Measurements from ENCODE around the gene SPEM2.

The SPEM2 gene

DNA sequence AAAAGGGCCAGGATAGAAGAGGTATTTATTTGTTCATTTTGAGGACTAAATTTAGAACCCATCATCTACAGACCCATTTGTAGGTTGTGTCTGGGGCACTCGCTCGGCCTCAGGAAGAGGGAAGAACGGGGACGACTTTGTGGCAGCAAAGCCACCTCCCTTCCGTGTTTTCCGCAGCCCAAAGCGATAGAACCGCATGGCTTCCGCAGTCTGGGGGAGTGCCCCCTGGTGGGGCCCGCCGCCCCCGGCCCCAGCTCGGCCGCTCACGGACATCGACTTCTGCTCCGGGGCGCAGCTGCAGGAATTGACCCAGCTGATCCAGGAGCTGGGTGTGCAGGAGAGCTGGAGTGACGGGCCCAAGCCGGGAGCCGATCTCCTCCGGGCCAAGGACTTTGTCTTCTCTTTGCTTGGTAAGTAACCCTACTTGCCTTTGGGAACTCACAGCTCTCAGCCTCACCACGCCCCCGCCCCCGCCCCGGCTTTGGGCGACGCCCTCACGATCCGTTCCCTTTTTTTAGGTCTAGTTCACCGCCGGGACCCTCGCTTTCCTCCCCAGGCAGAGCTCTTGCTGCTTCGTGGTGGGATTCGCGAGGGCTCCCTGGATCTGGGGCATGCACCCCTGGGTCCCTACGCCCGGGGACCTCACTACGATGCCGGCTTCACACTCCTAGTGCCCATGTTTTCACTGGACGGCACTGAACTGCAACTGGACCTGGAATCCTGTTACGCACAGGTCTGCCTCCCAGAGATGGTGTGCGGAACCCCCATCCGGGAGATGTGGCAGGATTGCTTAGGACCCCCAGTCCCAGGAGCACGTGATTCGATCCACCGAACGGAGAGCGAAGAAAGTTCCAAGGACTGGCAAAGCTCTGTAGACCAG, 10.5 kb downstream of the SPEM2 start:
- Mint-ChIP-seq H3K4me3 (peak overlapping the region; percentile 93 to 97), H3K36me3 (ENCODE audit: insufficient read depth) (peaks cover 28% of the 10 kb centered on the region), H3K9me3 (no peaks in the 10 kb centered on the region), H3K4me1 (ENCODE audit: low read depth in 2 of 2) (peaks cover 34 to 41% of the 10 kb centered on the region in 2 donors), H3K27me3 (peaks cover 22 to 34% of the 10 kb centered on the region in 2 donors), H3K27ac (peak overlapping the region; percentile 90 to 93)
- ATAC-seq (replicated peaks) (peak; percentile 37), DNase-seq (peak; percentile 11 to 41 (median 27))

DNA sequence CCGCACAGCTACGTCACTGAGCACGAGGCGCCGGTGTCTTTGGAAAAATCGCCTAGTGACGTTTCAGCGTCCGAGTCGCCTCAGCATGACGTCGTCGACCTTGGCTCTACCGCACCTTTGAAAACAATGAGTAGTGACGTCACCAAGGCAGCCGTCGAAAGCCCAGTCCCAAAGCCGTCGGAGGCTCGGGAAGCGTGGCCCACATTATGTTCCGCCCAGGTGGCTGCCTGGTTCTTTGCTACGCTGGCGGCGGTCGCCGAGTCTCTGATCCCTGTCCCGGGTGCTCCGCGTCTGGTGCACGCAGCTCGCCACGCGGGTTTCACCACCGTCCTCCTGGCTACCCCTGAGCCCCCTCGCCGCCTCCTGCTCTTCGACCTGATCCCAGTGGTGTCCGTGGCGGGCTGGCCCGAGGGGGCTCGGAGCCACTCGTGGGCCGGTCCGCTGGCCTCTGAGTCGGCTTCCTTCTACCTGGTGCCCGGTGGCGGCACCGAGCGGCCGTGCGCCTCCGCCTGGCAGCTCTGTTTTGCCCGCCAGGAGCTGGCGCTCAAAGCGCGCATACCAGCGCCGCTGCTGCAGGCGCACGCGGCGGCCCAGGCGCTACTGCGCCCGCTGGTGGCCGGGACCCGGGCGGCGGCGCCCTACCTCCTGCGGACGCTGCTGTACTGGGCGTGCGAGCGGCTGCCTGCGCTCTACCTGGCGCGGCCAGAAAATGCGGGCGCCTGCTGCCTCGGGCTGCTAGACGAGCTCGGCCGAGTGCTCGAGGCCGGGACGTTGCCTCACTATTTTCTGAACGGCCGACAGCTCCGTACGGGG, 11.3 kb downstream of the SPEM2 start:
- Mint-ChIP-seq H3K9me3 (no peaks in the 10 kb centered on the region), H3K27me3 (peaks cover 29 to 43% of the 10 kb centered on the region in 2 donors), H3K4me3 (peak overlapping the region; percentile 93 to 97), H3K4me1 (ENCODE audit: low read depth in 2 of 2) (peaks cover 34 to 41% of the 10 kb centered on the region in 2 donors), H3K36me3 (ENCODE audit: insufficient read depth) (peaks cover 28% of the 10 kb centered on the region), H3K27ac (peak overlapping the region; percentile 68 to 93)
- DNase-seq, result peak; percentile 72 to 82 (median 78)
- peak; percentile 65 for ATAC-seq (replicated peaks)

GRCh38 chr17:7437369-7437863, 12.0 kb downstream of the SPEM2 start:
- DNase-seq, result no peak
- Mint-ChIP-seq H3K36me3 (ENCODE audit: insufficient read depth) (peaks cover 28% of the 10 kb centered on the region), H3K27ac (peak overlapping the region in 1 of 2 donors; percentile 93), H3K4me3 (peak overlapping the region; percentile 93 to 97), H3K4me1 (ENCODE audit: low read depth in 2 of 2) (peaks cover 34 to 41% of the 10 kb centered on the region in 2 donors), H3K27me3 (peaks cover 35 to 49% of the 10 kb centered on the region in 2 donors), H3K9me3 (no peaks in the 10 kb centered on the region)
- ATAC-seq (replicated peaks), result no peak

- H3K4me1 Mint-ChIP-seq (ENCODE audit: low read depth in 2 of 2), result peaks cover 34 to 41% of the 10 kb centered on the region in 2 donors
- H3K4me3 Mint-ChIP-seq, result peak overlapping the region; percentile 60 to 76
- H3K27ac Mint-ChIP-seq, result peak overlapping the region in 1 of 2 donors; percentile 16
- ATAC-seq (replicated peaks) (no peak), DNase-seq (peak in 1 of 3 experiments; percentile 12)
- no peaks in the 10 kb centered on the region for H3K9me3 Mint-ChIP-seq
- peaks cover 28% of the 10 kb centered on the region for H3K36me3 Mint-ChIP-seq (ENCODE audit: insufficient read depth)
- peaks cover 40 to 53% of the 10 kb centered on the region in 2 donors for H3K27me3 Mint-ChIP-seq
These were observed 12.7 kb downstream of the SPEM2 start for GRCh38 chr17:7437950-7438614.

DNA sequence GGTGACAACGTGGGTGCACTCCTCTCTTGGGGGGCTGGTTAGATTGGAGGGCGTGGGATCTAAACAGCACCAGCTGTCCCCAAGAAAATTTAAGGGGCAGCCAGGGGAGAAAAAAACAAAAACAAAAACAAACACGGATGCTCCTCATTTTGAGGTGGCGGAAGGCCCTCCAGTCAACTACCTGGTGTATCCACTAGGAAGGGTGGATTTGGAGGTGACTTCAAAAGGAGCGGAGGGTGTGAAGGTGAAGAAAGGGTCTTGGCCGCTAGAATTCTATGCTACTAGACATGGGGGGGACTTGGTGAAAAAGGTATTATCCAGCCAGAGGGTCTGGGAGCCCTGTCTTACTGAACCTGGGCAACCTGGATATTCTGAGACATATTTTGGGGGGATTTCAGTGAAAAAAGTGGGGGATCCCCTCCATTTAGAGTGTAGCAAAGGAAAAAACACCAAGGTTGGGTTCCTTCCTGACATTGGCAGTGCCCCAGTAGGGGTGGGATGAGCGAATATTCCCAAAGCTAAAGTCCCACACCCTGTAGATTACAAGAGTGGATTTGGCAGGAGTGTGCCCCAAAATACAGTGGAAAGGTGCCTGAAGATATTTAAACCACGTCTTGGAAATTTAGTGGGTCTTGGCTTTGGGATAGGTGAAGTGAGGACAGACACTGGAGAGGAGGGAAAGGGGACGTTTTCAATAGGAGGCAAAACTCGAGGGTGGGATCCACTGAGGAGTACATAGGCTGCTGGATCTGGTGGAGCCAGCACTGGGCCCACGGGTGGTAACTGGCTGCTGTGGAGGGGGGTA, 13.4 kb downstream of the SPEM2 start:
- H3K27me3 Mint-ChIP-seq, result peaks cover 47 to 61% of the 10 kb centered on the region in 2 donors
- H3K4me3 Mint-ChIP-seq, result peak overlapping the region; percentile 60 to 76
- DNase-seq, result no peak
- no peak for ATAC-seq (replicated peaks)
- peaks cover 34 to 41% of the 10 kb centered on the region in 2 donors for H3K4me1 Mint-ChIP-seq (ENCODE audit: low read depth in 2 of 2)
- H3K27ac Mint-ChIP-seq, result peak overlapping the region in 1 of 2 donors; percentile 16
- no peaks in the 10 kb centered on the region for H3K9me3 Mint-ChIP-seq
- peaks cover 30% of the 10 kb centered on the region for H3K36me3 Mint-ChIP-seq (ENCODE audit: insufficient read depth)

DNA sequence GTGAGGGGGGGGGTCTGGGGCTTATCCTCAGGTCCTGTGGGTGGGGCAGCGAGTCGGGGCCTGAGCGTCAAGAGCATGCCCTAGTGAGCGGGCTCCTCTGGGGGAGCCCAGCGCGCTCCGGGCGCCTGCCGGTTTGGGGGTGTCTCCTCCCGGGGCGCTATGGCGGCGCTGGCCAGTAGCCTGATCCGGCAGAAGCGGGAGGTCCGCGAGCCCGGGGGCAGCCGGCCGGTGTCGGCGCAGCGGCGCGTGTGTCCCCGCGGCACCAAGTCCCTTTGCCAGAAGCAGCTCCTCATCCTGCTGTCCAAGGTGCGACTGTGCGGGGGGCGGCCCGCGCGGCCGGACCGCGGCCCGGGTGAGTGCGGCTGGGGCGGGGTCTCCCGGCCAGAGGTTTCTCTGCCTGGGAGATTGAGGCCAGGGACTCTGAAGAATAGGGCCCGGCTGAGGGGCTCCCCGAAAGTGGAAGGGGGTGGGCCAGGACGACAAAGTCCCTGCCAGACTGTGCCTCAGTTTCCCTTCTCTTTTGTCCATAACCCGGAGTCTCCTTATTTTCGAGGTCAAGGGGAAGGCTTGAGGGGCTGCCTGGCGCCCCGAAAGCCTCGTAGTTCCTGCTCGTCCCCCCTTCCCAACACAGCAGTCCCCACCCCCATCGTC, 14.2 kb downstream of the SPEM2 start, which contains the start of gene FGF11:
TSS of gene FGF11 (plus strand) at position 51 of the 651 bp plus-strand sequence. CDS start at position 160, 109 bp downstream.
- peaks cover 30% of the 10 kb centered on the region for H3K36me3 Mint-ChIP-seq (ENCODE audit: insufficient read depth)
- peak within 1 kb of the TSS; percentile 78 to 83 for H3K4me3 Mint-ChIP-seq
- no peaks in the 10 kb centered on the region for H3K9me3 Mint-ChIP-seq
- ATAC-seq (replicated peaks), result no peak
- peaks cover 34 to 41% of the 10 kb centered on the region in 2 donors for H3K4me1 Mint-ChIP-seq (ENCODE audit: low read depth in 2 of 2)
- no peak for DNase-seq
- H3K27ac Mint-ChIP-seq, result peak within 1 kb of the TSS; percentile 16 to 87
- peaks cover 52 to 67% of the 10 kb centered on the region in 2 donors for H3K27me3 Mint-ChIP-seq

DNA sequence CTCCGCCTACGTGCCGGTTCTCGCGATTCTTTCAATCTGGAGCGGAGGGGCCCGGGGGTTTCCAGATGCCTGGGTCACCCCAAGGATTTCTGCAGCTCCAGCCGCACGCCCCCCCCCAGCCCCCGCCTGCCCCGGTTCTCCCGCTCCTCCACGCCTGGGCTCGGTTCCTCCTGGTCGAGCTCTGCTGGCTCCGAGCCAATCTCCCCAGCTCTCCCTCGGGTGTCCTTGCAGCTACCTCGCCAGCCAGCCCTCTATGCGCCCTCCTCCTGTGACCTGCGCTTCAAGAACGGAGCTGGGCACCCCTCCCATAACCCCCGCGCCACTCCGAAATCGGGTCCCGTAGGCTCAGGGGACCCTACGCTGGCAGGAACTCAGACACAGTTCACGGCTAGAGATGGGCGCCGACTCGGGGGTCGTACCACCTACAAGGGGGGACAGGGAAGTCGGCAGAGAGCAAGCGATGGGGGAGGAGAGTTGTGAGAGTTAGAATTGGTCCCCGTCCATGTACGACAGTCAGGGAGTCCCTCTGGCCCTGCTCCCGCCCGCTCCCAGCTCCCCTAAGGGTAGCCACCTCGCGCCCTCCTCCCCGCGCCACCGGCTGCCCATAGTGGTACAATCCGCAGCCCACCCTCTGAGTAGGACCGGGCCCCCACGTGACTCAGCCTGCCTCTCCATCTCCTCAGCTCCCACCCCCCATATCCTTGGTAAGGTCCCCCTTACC, 14.9 kb downstream of the SPEM2 start:
- Mint-ChIP-seq H3K27ac (peak overlapping the region in 1 of 2 donors; percentile 87), H3K4me3 (peak overlapping the region; percentile 78 to 83), H3K36me3 (ENCODE audit: insufficient read depth) (peaks cover 25% of the 10 kb centered on the region), H3K9me3 (no peaks in the 10 kb centered on the region), H3K4me1 (ENCODE audit: low read depth in 2 of 2) (peaks cover 33 to 39% of the 10 kb centered on the region in 2 donors), H3K27me3 (peaks cover 56 to 73% of the 10 kb centered on the region in 2 donors)
- DNase-seq (peak in 2 of 3 experiments; percentile 18 to 19), ATAC-seq (replicated peaks) (no peak)

GRCh38 chr17:7440834-7441195, 15.4 kb downstream of the SPEM2 start:
- no peak overlapping the region for H3K27ac Mint-ChIP-seq
- no peak for DNase-seq
- no peak for ATAC-seq (replicated peaks)
- H3K4me1 Mint-ChIP-seq (ENCODE audit: low read depth in 2 of 2), result peaks cover 37 to 40% of the 10 kb centered on the region in 2 donors
- H3K36me3 Mint-ChIP-seq (ENCODE audit: insufficient read depth), result peaks cover 23% of the 10 kb centered on the region
- peaks cover 61 to 79% of the 10 kb centered on the region in 2 donors for H3K27me3 Mint-ChIP-seq
- no peaks in the 10 kb centered on the region for H3K9me3 Mint-ChIP-seq
- peak overlapping the region; percentile 78 to 83 for H3K4me3 Mint-ChIP-seq

- ATAC-seq (replicated peaks) (no peak), DNase-seq (no peak)
- Mint-ChIP-seq H3K27me3 (peaks cover 66 to 83% of the 10 kb centered on the region in 2 donors), H3K27ac (no peak overlapping the region), H3K36me3 (ENCODE audit: insufficient read depth) (peaks cover 19% of the 10 kb centered on the region), H3K9me3 (no peaks in the 10 kb centered on the region), H3K4me1 (ENCODE audit: low read depth in 2 of 2) (peaks cover 33 to 39% of the 10 kb centered on the region in 2 donors), H3K4me3 (no peak overlapping the region)
These were observed 15.8 kb downstream of the SPEM2 start for GRCh38 chr17:7441266-7441665.

DNA sequence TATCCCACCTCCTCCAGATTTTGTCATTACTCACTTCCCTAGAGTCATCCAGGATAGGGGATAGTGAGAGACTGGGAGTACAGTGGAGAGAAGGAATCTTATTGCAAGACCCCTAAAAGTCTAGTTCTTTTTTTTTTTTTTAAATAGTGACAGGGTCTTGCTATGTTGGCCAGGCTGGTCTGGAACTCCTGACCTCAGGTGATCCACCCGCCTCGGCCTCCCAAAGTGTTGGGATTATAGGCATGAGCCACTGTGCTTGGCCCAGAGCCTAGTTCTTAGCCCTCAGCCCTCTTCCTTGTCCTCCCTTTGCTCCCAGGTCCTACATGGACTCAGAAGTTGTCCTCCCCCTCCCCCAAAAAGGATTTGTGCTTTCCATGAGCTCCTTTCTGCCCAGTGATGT, 16.7 kb downstream of the SPEM2 start:
- no peak overlapping the region for H3K4me3 Mint-ChIP-seq
- peaks cover 70 to 92% of the 10 kb centered on the region in 2 donors for H3K27me3 Mint-ChIP-seq
- H3K9me3 Mint-ChIP-seq, result no peaks in the 10 kb centered on the region
- no peak overlapping the region for H3K27ac Mint-ChIP-seq
- H3K4me1 Mint-ChIP-seq (ENCODE audit: low read depth in 2 of 2), result peaks cover 28 to 33% of the 10 kb centered on the region in 2 donors
- no peak for ATAC-seq (replicated peaks)
- H3K36me3 Mint-ChIP-seq (ENCODE audit: insufficient read depth), result peaks cover 10% of the 10 kb centered on the region
- DNase-seq, result no peak
